GM18499 (cell line): ENCODE data around the gene CDIPT.
"Not testable (repeated sequence)": the region's sequence is repeated elsewhere in the genome, so short reads cannot be mapped to it uniquely, and the experiment has no call there.

Source experiments
- ATAC-seq: cut with Tn5 transposase; IDR thresholded peaks from one replicate; pipeline ENCODE4 v1.9.1; 2021; ENCODE audit warnings: moderate number of reproducible peaks; ENCODE audit not compliant: insufficient read depth, unreplicated experiment

Gene CDIPT

GRCh38 chr16:29898135-29898803 is 35.2 kb upstream of the CDIPT start:
- ATAC-seq = no peak

GRCh38 chr16:29897333-29897732 is 34.3 kb upstream of the CDIPT start:
- no peak for ATAC-seq

GRCh38 chr16:29896841-29897240 is 33.8 kb upstream of the CDIPT start:
- no peak for ATAC-seq

GRCh38 chr16:29894352-29894751 is 31.3 kb upstream of the CDIPT start:
- ATAC-seq = no peak

GRCh38 chr16:29893553-29893952 is 30.5 kb upstream of the CDIPT start:
- no peak for ATAC-seq

GRCh38 chr16:29892458-29892813 is 29.4 kb upstream of the CDIPT start:
- ATAC-seq = no peak

GRCh38 chr16:29891525-29892457 is 28.8 kb upstream of the CDIPT start:
- ATAC-seq = no peak

GRCh38 chr16:29889372-29889771 is 26.3 kb upstream of the CDIPT start:
- not testable (repeated sequence) for ATAC-seq

- no peak for ATAC-seq
Measured at GRCh38 chr16:29883987-29884386, 21.0 kb upstream of the CDIPT start.

- no peak for ATAC-seq
Measured at GRCh38 chr16:29881050-29881449, 18.0 kb upstream of the CDIPT start.

- ATAC-seq = no peak
Measured at GRCh38 chr16:29878172-29878571, 15.1 kb upstream of the CDIPT start.

- no peak for ATAC-seq
Measured at GRCh38 chr16:29877266-29877961, 14.4 kb upstream of the CDIPT start.

- ATAC-seq = no peak
Measured at GRCh38 chr16:29876594-29877249, 13.7 kb upstream of the CDIPT start.

- ATAC-seq = no peak
Measured at GRCh38 chr16:29876217-29876593, 13.2 kb upstream of the CDIPT start.

- no peak for ATAC-seq
Measured at GRCh38 chr16:29875206-29875605, 12.2 kb upstream of the CDIPT start.

GRCh38 chr16:29873319-29873718 is 10.3 kb upstream of the CDIPT start:
- no peak for ATAC-seq

- ATAC-seq = no peak
Measured at GRCh38 chr16:29871822-29872546, 9.0 kb upstream of the CDIPT start.

- not testable (repeated sequence) for ATAC-seq
Measured at GRCh38 chr16:29869067-29869466, 6.0 kb upstream of the CDIPT start.

- no peak for ATAC-seq
Measured at GRCh38 chr16:29868396-29869009, 5.5 kb upstream of the CDIPT start.

GRCh38 chr16:29864205-29864604 is 1.2 kb upstream of the CDIPT start:
- no peak for ATAC-seq
